ENCODE results near the gene COL27A1. TPM values are rescaled to one million over a fixed set of nuclear protein-coding genes. Genes with fewer than 3 reads are reported as not detected.

COL27A1 gene
- total RNA-seq, 1 donor from 2014 or later, result 4.3 TPM

DNA sequence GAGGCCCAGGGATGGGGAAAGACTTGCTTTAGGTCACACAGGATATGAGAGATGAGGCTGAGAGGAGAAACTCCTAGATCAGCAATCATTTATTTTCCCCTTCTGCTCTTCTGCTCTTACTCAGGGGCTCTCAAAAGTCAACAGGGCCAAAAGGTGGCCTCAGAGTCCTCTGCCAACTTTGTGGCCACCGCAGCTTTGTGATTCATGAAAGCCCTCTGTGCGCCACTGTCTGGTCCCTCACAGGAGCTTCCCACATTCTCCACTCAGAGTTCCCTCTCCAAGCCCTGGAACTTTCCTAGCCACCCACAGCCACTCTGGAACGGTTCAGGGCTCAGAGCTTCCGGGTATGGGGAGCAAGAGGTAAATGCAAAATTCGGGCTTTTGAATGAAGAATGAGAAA lies 82.4 kb downstream of the COL27A1 start:
- Histone ChIP-seq H3K4me3 (no peak overlapping the region), H3K27ac (no peak overlapping the region), H4K20me1 (ENCODE audit: low read depth) (no peaks in the 10 kb centered on the region), H3K27me3 (no peaks in the 10 kb centered on the region), H3K9me3 (ENCODE audit: low read depth) (no peaks in the 10 kb centered on the region), H3K4me2 (no peak overlapping the region), H3K4me1 (peaks cover 7% of the 10 kb centered on the region), H3K36me3 (no peaks in the 10 kb centered on the region), H3K9ac (no peak overlapping the region), H2AFZ (replicated peaks) (no peak overlapping the region), H3F3A (ENCODE audit: low read depth) (no peaks in the 10 kb centered on the region), H3K79me2 (ENCODE audit: low read depth) (no peaks in the 10 kb centered on the region)
- H3K4me1 Mint-ChIP-seq, result peaks cover 53% of the 10 kb centered on the region
- H3K27ac Mint-ChIP-seq, result no peak overlapping the region
- no peaks in the 10 kb centered on the region for H3K9me3 Mint-ChIP-seq
- H3K4me3 Mint-ChIP-seq, result no peak overlapping the region
- TF ChIP-seq, protein P1, sequence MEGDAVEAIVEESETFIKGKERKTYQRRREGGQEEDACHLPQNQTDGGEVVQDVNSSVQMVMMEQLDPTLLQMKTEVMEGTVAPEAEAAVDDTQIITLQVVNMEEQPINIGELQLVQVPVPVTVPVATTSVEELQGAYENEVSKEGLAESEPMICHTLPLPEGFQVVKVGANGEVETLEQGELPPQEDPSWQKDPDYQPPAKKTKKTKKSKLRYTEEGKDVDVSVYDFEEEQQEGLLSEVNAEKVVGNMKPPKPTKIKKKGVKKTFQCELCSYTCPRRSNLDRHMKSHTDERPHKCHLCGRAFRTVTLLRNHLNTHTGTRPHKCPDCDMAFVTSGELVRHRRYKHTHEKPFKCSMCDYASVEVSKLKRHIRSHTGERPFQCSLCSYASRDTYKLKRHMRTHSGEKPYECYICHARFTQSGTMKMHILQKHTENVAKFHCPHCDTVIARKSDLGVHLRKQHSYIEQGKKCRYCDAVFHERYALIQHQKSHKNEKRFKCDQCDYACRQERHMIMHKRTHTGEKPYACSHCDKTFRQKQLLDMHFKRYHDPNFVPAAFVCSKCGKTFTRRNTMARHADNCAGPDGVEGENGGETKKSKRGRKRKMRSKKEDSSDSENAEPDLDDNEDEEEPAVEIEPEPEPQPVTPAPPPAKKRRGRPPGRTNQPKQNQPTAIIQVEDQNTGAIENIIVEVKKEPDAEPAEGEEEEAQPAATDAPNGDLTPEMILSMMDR (IDR thresholded peaks at IDR 0.05), result no peak
- TF ChIP-seq EZH2phosphoT487 (IDR thresholded peaks at IDR 0.05), result no peak
- TF ChIP-seq EZH2 (IDR thresholded peaks at IDR 0.05), result no peak
- H3K36me3 Mint-ChIP-seq, result no peaks in the 10 kb centered on the region
- H3K27me3 Mint-ChIP-seq (ENCODE audit: insufficient read depth, low read depth), result peaks cover 6% of the 10 kb centered on the region
- DNase-seq (ENCODE audit: low spot score), result no peak

DNA sequence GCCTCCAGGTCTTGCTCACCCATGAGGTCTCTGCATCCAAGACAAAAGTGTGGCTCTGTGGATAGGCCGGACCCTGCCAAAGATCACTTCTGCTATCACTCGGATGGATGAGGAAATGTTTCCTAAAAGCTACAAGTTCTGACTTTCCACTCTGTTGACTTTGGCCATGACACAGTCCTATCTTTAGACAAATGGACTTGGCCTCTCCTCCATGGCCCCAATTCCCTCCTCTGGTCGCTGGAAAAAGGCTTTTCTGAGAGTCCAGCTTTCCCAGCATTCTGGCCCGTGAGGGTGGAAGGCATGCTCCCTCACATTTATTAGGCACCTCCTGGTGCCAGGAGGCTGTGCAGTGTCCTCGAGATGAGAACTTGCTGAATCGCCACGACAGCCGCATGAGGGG lies 83.1 kb downstream of the COL27A1 start:
- H3K4me3 Mint-ChIP-seq, result no peak overlapping the region
- H3K27ac Mint-ChIP-seq, result peak overlapping the region; percentile 42
- DNase-seq (ENCODE audit: low spot score), result no peak
- peaks cover 57% of the 10 kb centered on the region for H3K4me1 Mint-ChIP-seq
- no peaks in the 10 kb centered on the region for H3F3A ChIP-seq (ENCODE audit: low read depth)
- H4K20me1 ChIP-seq (ENCODE audit: low read depth), result no peaks in the 10 kb centered on the region
- H3K79me2 ChIP-seq (ENCODE audit: low read depth), result no peaks in the 10 kb centered on the region
- H3K4me1 ChIP-seq, result peaks cover 7% of the 10 kb centered on the region
- H3K9me3 ChIP-seq (ENCODE audit: low read depth), result no peaks in the 10 kb centered on the region
- peaks cover 8% of the 10 kb centered on the region for H3K27me3 Mint-ChIP-seq (ENCODE audit: insufficient read depth, low read depth)
- H3K9me3 Mint-ChIP-seq, result no peaks in the 10 kb centered on the region
- no peaks in the 10 kb centered on the region for H3K36me3 Mint-ChIP-seq
- H2AFZ ChIP-seq (replicated peaks), result no peak overlapping the region
- no peak overlapping the region for H3K27ac ChIP-seq
- H3K4me3 ChIP-seq, result no peak overlapping the region
- H3K27me3 ChIP-seq, result no peaks in the 10 kb centered on the region
- no peaks in the 10 kb centered on the region for H3K36me3 ChIP-seq
- H3K9ac ChIP-seq, result no peak overlapping the region
- TF ChIP-seq EZH2 (IDR thresholded peaks at IDR 0.05) (no peak), EZH2phosphoT487 (IDR thresholded peaks at IDR 0.05) (no peak)
- TF ChIP-seq, protein P1 (IDR thresholded peaks at IDR 0.05), result no peak
- no peak overlapping the region for H3K4me2 ChIP-seq

DNA sequence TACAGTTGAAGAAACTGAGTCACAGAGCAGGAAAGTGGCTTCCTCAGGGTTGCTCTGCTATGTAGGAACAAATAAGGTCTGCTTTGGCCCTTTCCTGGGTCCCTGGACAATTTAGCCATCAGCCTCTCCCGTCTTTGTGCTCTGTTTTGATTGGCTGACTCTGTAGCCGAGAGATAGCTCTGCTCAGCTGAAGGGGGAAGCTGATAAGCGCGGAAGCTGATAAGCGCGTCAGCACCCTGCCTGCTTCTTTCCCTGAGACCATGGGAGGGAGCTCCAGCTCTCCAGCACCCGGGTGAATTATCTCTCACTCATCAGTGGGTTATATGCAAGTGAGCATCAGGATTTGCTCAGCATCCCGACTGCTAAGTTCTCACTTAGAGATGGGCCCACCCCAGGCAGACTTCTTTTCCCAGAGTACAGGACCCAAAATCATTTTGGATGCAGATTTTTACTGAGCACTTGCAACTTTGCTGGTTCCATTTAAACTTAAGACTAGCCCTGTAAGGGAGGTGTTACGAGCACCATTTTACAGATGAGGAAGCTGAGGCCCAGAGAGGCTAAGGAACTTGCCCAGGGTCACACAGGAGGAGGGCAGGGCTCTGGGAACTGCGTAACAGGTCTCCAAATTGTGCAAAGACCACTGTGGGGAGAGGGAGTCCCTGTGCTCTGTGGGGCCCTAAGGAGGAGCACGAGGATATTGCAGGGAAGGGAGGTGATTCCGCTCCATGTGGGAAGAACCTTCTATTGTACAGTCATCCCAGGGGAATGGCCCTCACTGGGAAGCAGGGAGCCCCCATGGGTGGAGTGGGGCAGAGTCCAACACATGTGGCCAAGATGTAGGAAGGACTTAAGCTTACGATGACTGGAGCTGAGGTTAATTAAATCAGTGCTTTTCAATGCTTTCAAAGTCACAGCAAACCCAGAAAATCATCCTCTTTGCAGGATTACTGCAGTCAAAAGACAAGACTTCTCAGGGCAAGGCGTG lies 83.8 kb downstream of the COL27A1 start:
- peak; percentile 72 for DNase-seq (ENCODE audit: low spot score)
- H3K27me3 Mint-ChIP-seq (ENCODE audit: insufficient read depth, low read depth), result peaks cover 10% of the 10 kb centered on the region
- no peaks in the 10 kb centered on the region for H3K36me3 Mint-ChIP-seq
- no peaks in the 10 kb centered on the region for H3K9me3 Mint-ChIP-seq
- TF ChIP-seq, protein P1 (IDR thresholded peaks at IDR 0.05), result peak; percentile 43
- TF ChIP-seq EZH2 (IDR thresholded peaks at IDR 0.05), result no peak
- Histone ChIP-seq H3K36me3 (no peaks in the 10 kb centered on the region), H4K20me1 (ENCODE audit: low read depth) (no peaks in the 10 kb centered on the region), H2AFZ (replicated peaks) (no peak overlapping the region), H3F3A (ENCODE audit: low read depth) (no peaks in the 10 kb centered on the region), H3K4me2 (no peak overlapping the region), H3K4me3 (no peak overlapping the region), H3K27me3 (no peaks in the 10 kb centered on the region), H3K9me3 (ENCODE audit: low read depth) (no peaks in the 10 kb centered on the region), H3K4me1 (peaks cover 7% of the 10 kb centered on the region), H3K9ac (no peak overlapping the region), H3K79me2 (ENCODE audit: low read depth) (no peaks in the 10 kb centered on the region), H3K27ac (no peak overlapping the region)
- peaks cover 54% of the 10 kb centered on the region for H3K4me1 Mint-ChIP-seq
- no peak overlapping the region for H3K4me3 Mint-ChIP-seq
- no peak overlapping the region for H3K27ac Mint-ChIP-seq
